Tibial nerve (tissue), 4 donors: ENCODE data around the gene ZAR1. TPM values are rescaled to one million over a fixed set of nuclear protein-coding genes. Genes with fewer than 3 reads are reported as not detected.
"Not testable (repeated sequence)": the region's sequence is repeated elsewhere in the genome, so short reads cannot be mapped to it uniquely, and the experiment has no call there.

ENCODE experiments used
- DNase-seq, 2 donors: peaks; one replicate each; pipeline ENCODE4 v3.0.0-alpha.2; 2019; ENCODE audit warnings: low spot score in 2 of 2
- H3K27ac ChIP-seq, 4 donors: fragments of 200-600 bp; sonication (generic) in 3 of 4; one replicate each; pipeline ENCODE4 v1.5.1; 2017 to 2019; ENCODE audit warnings: mild to moderate bottlenecking in 1 of 4
- H3K27me3 ChIP-seq, 2 donors: fragments of 200-600 bp; sonication (generic) in 1 of 2; one replicate each; pipeline versions ENCODE4 v1.5.1 to v1.6.0; 2017 to 2019
- H3K36me3 ChIP-seq, 3 donors: fragments of 200-600 bp; sonication (generic); one replicate each; pipeline ENCODE4 v1.5.1; 2018 to 2019
- H3K4me1 ChIP-seq, 4 donors: fragments of 200-600 bp; sonication (generic) in 3 of 4; one replicate each; pipeline ENCODE4 v1.5.1; 2017 to 2019
- H3K4me3 ChIP-seq, 4 donors: fragments of 200-600 bp; sonication (generic) in 3 of 4; one replicate each; pipeline ENCODE4 v1.5.1; 2017 to 2019; ENCODE audit warnings: mild to moderate bottlenecking in 1 of 4, moderate library complexity in 1 of 4
- H3K9me3 ChIP-seq, 4 donors: fragments of 200-600 bp; sonication (generic) in 3 of 4; one replicate each; pipeline ENCODE4 v1.5.1; 2017 to 2019
- CTCF ChIP-seq, 5 experiments: fragments of 200-600 bp in 3 of 5; fragments of 450-650 bp in 2 of 5; sonication (generic) in 3 of 5; IDR thresholded peaks; one replicate each; pipeline ENCODE4 v1.5.1; 2016 to 2019; ENCODE audit warnings: antibody characterized with exemption in 5 of 5, mild to moderate bottlenecking in 3 of 5, moderate library complexity in 2 of 5
- EP300 ChIP-seq, 2 donors: sonication (generic); formaldehyde crosslinking; IDR thresholded peaks; one replicate each; pipeline ENCODE4 v1.6.1; 2017; ENCODE audit warnings: antibody characterized with exemption in 2 of 2, mild to moderate bottlenecking in 1 of 2
- POLR2A ChIP-seq, 2 donors: fragments of 450-650 bp; IDR thresholded peaks; one replicate each; pipeline ENCODE4 v1.6.1; 2017; ENCODE audit warnings: antibody characterized with exemption in 2 of 2, mild to moderate bottlenecking in 2 of 2, moderate library complexity in 2 of 2
- WGBS, 2 donors: methylation state at CpG; one replicate each; pipeline ENCODE4 v1.1.5; 2018; 5-methylcytosine and 5-hydroxymethylcytosine counted together
- total RNA-seq, 4 donors: library from RNA; depleted of rRNA; stranded (reverse); fragments of >200 nt; gene quantifications; one replicate each; pipeline ENCODE4 v1.1.0, GENCODE V29; 2016

The ZAR1 gene
- 1 to 10 TPM in 1 of 4 donors, not detected in 3; 1.3 TPM for total RNA-seq

GRCh38 chr4:48490012-48490679 lies at the start of gene ZAR1:
TSS of gene ZAR1 (plus strand) at chr4:48490252. CDS start at chr4:48490292, 40 bp downstream.
- H3K27me3 ChIP-seq: peaks cover 0 to 68% of the 10 kb centered on the region in 2 donors
- no peaks in the 10 kb centered on the region for H3K36me3 ChIP-seq
- H3K4me3 ChIP-seq: peak within 1 kb of the TSS; percentile 10 to 44 (median 20)
- H3K4me1 ChIP-seq: peaks cover 0 to 20% (median 3%) of the 10 kb centered on the region in 4 donors
- 2% methylated on average over 21 to 33 of the region's 80 CpGs for WGBS, 2 donors
- TF ChIP-seq POLR2A (IDR thresholded peaks at IDR 0.05) (no peak), EP300 (IDR thresholded peaks at IDR 0.05) (no peak), CTCF (IDR thresholded peaks at IDR 0.05) (no peak)
- DNase-seq: no peak
- no peaks in the 10 kb centered on the region for H3K9me3 ChIP-seq
- no peak within 1 kb of the TSS for H3K27ac ChIP-seq

- H3K36me3 ChIP-seq, H3K4me3 ChIP-seq, H3K9me3 ChIP-seq, H3K27me3 ChIP-seq, H3K27ac ChIP-seq, H3K4me1 ChIP-seq, DNase-seq: not testable (repeated sequence)
- 70 to 74% methylated on average over 5 of the region's 5 CpGs for WGBS, 2 donors
These were observed 49.1 kb upstream of the ZAR1 start for GRCh38 chr4:48440914-48441313.

DNA sequence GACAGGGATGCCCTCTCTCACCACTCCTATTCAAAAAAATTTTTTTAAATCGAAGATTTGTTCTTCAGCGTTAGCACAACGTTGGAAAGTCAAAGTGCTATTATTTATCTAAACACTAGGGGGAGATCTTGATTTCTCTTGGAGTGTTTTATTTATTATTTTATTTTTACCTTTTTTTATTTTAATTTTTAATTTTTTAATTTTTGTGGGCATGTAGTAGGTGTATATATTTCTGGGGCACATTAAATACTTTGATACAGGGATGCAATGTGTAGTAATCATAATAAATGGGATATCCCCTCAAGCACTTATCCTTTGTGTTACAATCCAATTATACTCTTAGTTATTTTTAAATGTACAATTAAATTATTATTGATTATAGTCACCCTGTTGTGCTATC lies 44.3 kb upstream of the ZAR1 start:
- WGBS, 2 donors: 9 to 14% methylated on average over 3 of the region's 3 CpGs
- DNase-seq: no peak
- no peaks in the 10 kb centered on the region for H3K9me3 ChIP-seq
- no peaks in the 10 kb centered on the region for H3K36me3 ChIP-seq
- peak in 3 of 5 experiments; percentile 35 to 64 (median 55) for TF ChIP-seq CTCF (IDR thresholded peaks at IDR 0.05)
- no peak for TF ChIP-seq POLR2A (IDR thresholded peaks at IDR 0.05)
- H3K4me3 ChIP-seq: no peak overlapping the region
- H3K27me3 ChIP-seq: no peaks in the 10 kb centered on the region
- no peak overlapping the region for H3K27ac ChIP-seq
- no peaks in the 10 kb centered on the region for H3K4me1 ChIP-seq

DNA sequence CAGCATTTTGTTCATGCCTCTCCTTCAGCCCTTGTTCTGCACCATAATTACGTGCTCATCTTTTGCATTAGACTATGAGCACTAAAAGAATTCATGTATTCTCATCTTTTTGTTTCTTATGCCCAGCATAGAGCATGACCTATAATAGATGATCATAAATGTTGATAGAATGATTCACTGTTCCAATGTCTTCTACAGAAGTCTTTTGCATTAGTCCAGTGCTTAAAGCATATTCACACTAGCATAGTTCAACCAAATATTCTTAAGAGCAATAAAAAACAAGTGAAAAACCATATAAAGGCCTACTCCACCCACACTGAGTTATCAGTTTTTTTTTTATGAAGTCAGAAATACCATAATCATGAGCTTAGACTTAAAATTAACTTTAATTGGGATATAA lies 43.4 kb upstream of the ZAR1 start:
- Histone ChIP-seq H3K9me3 (no peaks in the 10 kb centered on the region), H3K4me3 (no peak overlapping the region), H3K27me3 (no peaks in the 10 kb centered on the region), H3K4me1 (no peaks in the 10 kb centered on the region), H3K27ac (no peak overlapping the region), H3K36me3 (no peaks in the 10 kb centered on the region)
- TF ChIP-seq POLR2A (IDR thresholded peaks at IDR 0.05) (no peak), CTCF (IDR thresholded peaks at IDR 0.05) (no peak), EP300 (IDR thresholded peaks at IDR 0.05) (no peak)
- no peak for DNase-seq
- WGBS, 2 donors: 88 to 91% methylated on average over 1 of the region's 1 CpG

GRCh38 chr4:48449151-48449550 lies 40.9 kb upstream of the ZAR1 start:
- H3K27me3 ChIP-seq: no peaks in the 10 kb centered on the region
- WGBS, 2 donors: 88 to 90% methylated on average over 10 of the region's 10 CpGs
- H3K4me1 ChIP-seq: no peaks in the 10 kb centered on the region
- DNase-seq: no peak
- no peaks in the 10 kb centered on the region for H3K36me3 ChIP-seq
- H3K9me3 ChIP-seq: no peaks in the 10 kb centered on the region
- H3K27ac ChIP-seq: no peak overlapping the region
- TF ChIP-seq CTCF (IDR thresholded peaks at IDR 0.05): no peak
- no peak for TF ChIP-seq POLR2A (IDR thresholded peaks at IDR 0.05)
- no peak for TF ChIP-seq EP300 (IDR thresholded peaks at IDR 0.05)
- H3K4me3 ChIP-seq: no peak overlapping the region
